Endothelial cell of umbilical vein (primary cell): ENCODE results near the gene EHD1.

Source experiments
- EZH2 ChIP-seq: IDR thresholded peaks from 2 replicates; pipeline ENCODE4 v1.6.1; 2012; ENCODE audit warnings: borderline replicate concordance, low read depth, mild to moderate bottlenecking, moderate library complexity, low read length, inconsistent platforms; ENCODE audit not compliant: severe bottlenecking
- FOS ChIP-seq: IDR thresholded peaks from 2 replicates; pipeline ENCODE4 v1.6.1; 2011; ENCODE audit warnings: mild to moderate bottlenecking, low read length, moderate library complexity, borderline replicate concordance; ENCODE audit not compliant: insufficient read depth
- GATA2 ChIP-seq: IDR thresholded peaks from 2 replicates; pipeline ENCODE4 v1.7.0; 2011; ENCODE audit warnings: low read depth, mild to moderate bottlenecking, moderate library complexity, mixed read lengths, low read length; ENCODE audit not compliant: insufficient read length, insufficient read depth
- JUN ChIP-seq: IDR thresholded peaks from 2 replicates; pipeline ENCODE4 v1.6.1; 2011; ENCODE audit warnings: borderline replicate concordance, low read depth; ENCODE audit not compliant: insufficient read length, insufficient read depth
- MYC ChIP-seq: IDR thresholded peaks from one replicate; pipeline ENCODE4 v1.6.1; 2011; ENCODE audit warnings: mild to moderate bottlenecking, low read depth, low read length
- POLR2A ChIP-seq: IDR thresholded peaks from 2 replicates; pipeline ENCODE4 v1.6.1; 2012; ENCODE audit warnings: low read depth, mild to moderate bottlenecking, control low read depth, low read length
- POLR2AphosphoS5 ChIP-seq: IDR thresholded peaks from 2 replicates; pipeline ENCODE4 v1.6.1; 2012; ENCODE audit warnings: low read depth, mild to moderate bottlenecking, control low read depth, low read length, moderate library complexity; ENCODE audit not compliant: insufficient read depth
- TF ChIP-seq, protein P1 (sequence below): IDR thresholded peaks from 2 replicates; pipeline ENCODE4 v1.6.1; 2011; ENCODE audit not compliant: insufficient read depth, insufficient read length
- TF ChIP-seq, protein P2 (sequence below), 2 donors: IDR thresholded peaks; 1 replicate in 1 of 2; 2 replicates in 1 of 2; pipeline ENCODE4 v1.5.1; 2011; ENCODE audit warnings: low read length in 2 of 2, mild to moderate bottlenecking in 2 of 2, moderate library complexity in 2 of 2, control low read depth in 1 of 2, inconsistent platforms in 1 of 2, low read depth in 1 of 2; ENCODE audit not compliant: insufficient read depth in 1 of 2; ENCODE audit errors: extremely low read depth in 1 of 2

DNA sequence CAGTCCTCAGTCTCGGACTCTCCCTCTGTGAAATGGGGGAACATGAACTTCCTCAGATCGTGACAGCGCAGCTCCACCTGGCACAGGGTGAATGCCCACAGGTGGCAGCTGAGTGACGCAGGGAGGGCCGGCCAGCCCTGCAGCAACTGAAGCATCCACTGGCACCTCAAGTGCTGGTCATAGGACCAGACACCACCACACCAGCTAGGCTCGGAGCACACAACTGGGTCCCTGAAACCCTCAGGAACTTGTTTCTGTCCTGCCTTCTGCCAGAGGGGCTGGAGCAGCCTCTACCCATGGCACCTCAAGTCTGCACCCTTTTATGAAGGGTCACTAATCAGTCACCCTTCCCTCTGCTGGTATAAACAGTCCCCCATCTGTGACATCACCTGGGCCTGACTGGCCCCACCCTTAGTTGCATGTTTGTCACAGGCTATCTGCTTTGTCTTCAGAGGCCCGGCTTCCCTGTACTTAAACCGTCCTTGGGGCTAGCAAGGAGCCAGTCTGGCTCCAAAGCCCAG lies 26.5 kb downstream of the EHD1 start:
- TF ChIP-seq, protein P1, sequence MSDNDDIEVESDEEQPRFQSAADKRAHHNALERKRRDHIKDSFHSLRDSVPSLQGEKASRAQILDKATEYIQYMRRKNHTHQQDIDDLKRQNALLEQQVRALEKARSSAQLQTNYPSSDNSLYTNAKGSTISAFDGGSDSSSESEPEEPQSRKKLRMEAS: no peak
- TF ChIP-seq, protein P2, sequence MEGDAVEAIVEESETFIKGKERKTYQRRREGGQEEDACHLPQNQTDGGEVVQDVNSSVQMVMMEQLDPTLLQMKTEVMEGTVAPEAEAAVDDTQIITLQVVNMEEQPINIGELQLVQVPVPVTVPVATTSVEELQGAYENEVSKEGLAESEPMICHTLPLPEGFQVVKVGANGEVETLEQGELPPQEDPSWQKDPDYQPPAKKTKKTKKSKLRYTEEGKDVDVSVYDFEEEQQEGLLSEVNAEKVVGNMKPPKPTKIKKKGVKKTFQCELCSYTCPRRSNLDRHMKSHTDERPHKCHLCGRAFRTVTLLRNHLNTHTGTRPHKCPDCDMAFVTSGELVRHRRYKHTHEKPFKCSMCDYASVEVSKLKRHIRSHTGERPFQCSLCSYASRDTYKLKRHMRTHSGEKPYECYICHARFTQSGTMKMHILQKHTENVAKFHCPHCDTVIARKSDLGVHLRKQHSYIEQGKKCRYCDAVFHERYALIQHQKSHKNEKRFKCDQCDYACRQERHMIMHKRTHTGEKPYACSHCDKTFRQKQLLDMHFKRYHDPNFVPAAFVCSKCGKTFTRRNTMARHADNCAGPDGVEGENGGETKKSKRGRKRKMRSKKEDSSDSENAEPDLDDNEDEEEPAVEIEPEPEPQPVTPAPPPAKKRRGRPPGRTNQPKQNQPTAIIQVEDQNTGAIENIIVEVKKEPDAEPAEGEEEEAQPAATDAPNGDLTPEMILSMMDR (IDR thresholded peaks at IDR 0.05; ENCODE audit: extremely low read depth in 1 of 2, insufficient read depth in 1 of 2, low read depth in 1 of 2, low read length in 2 of 2): no peak
- TF ChIP-seq POLR2AphosphoS5 (no peak), JUN (no peak), EZH2 (no peak), POLR2A (no peak), MYC (no peak), GATA2 (no peak), FOS (no peak)
